OCI-LY1 (cell line): ENCODE measurements around the gene IER5.
A peak's percentile ranks its signal among the peaks of the same experiment; 100 is the strongest.

Source experiments
- H2AFZ ChIP-seq: fragments of 200-600 bp; sonication (generic), shearing (Covaris generic); 2 replicates; pipeline ENCODE4 v1.6.0; 2014; ENCODE audit warnings: antibody characterized with exemption, mild to moderate bottlenecking, low read length
- H3F3A ChIP-seq: fragments of 200-600 bp; sonication (generic), shearing (Covaris generic); 2 replicates; pipeline ENCODE4 v1.6.0; 2014; ENCODE audit warnings: mild to moderate bottlenecking, antibody characterized with exemption, low read length, moderate library complexity; ENCODE audit not compliant: insufficient read depth
- H3K27ac ChIP-seq: fragments of 200-600 bp; sonication (generic); 2 replicates; pipeline ENCODE4 v1.5.1; 2014; ENCODE audit warnings: low read length, mixed run types, mild to moderate bottlenecking, low read depth; ENCODE audit not compliant: poor library complexity, severe bottlenecking
- H3K27me3 ChIP-seq: fragments of 200-600 bp; sonication (generic); 2 replicates; pipeline ENCODE4 v1.6.0; 2014; ENCODE audit warnings: antibody characterized with exemption, mild to moderate bottlenecking, low read length, moderate library complexity; ENCODE audit not compliant: insufficient read depth
- H3K36me3 ChIP-seq: fragments of 200-600 bp; sonication (generic); 2 replicates; pipeline ENCODE4 v1.6.1; 2014; ENCODE audit warnings: mild to moderate bottlenecking, antibody characterized with exemption, low read length, moderate library complexity, mixed read lengths; ENCODE audit not compliant: insufficient read depth
- H3K4me1 ChIP-seq: fragments of 200-600 bp; sonication (generic); 2 replicates; pipeline ENCODE4 v1.5.1; 2014; ENCODE audit warnings: mild to moderate bottlenecking, low read length, moderate library complexity; ENCODE audit not compliant: insufficient read depth, severe bottlenecking
- H3K4me2 ChIP-seq: fragments of 200-600 bp; sonication (generic), shearing (Covaris generic); 2 replicates; pipeline ENCODE4 v1.6.1; 2014; ENCODE audit warnings: low read length
- H3K4me3 ChIP-seq: fragments of 200-600 bp; sonication (generic); 2 replicates; pipeline ENCODE4 v1.5.1; 2014; ENCODE audit warnings: low read length, low read depth, mild to moderate bottlenecking, mixed read lengths; ENCODE audit not compliant: poor library complexity, severe bottlenecking
- H3K79me2 ChIP-seq: fragments of 200-600 bp; shearing (Covaris generic); 2 replicates; pipeline ENCODE4 v1.6.1; 2016; ENCODE audit warnings: mixed run types, low read length, mixed read lengths; ENCODE audit not compliant: insufficient read depth
- H3K9ac ChIP-seq: fragments of 200-600 bp; sonication (generic), shearing (Covaris generic); 2 replicates; pipeline ENCODE4 v1.6.1; 2014; ENCODE audit warnings: mild to moderate bottlenecking, low read length, mixed read lengths
- H3K9me2 ChIP-seq: fragments of 200-600 bp; sonication (generic), shearing (Covaris generic); 2 replicates; pipeline ENCODE4 v1.6.1; 2014; ENCODE audit warnings: low read depth, mild to moderate bottlenecking, low read length, mixed read lengths
- H3K9me3 ChIP-seq: fragments of 200-600 bp; shearing (Covaris generic); 2 replicates; pipeline ENCODE4 v1.6.1; 2014; ENCODE audit warnings: low read length, mixed read lengths
- H4K20me1 ChIP-seq: fragments of 200-600 bp; sonication (generic), shearing (Covaris generic); 2 replicates; pipeline ENCODE4 v1.6.0; 2016; ENCODE audit warnings: mild to moderate bottlenecking, low read length; ENCODE audit not compliant: insufficient read depth
- CTCF ChIP-seq: fragments of 200-600 bp; sonication (generic), shearing (Covaris generic); IDR thresholded peaks from 2 replicates; pipeline ENCODE4 v1.5.1; 2017; ENCODE audit warnings: mild to moderate bottlenecking, antibody characterized with exemption, low read length, moderate library complexity, mixed read lengths
- EZH2 ChIP-seq: fragments of 200-600 bp; sonication (generic), shearing (Covaris generic); IDR thresholded peaks from 2 replicates; pipeline ENCODE4 v1.8.0; 2017; ENCODE audit warnings: borderline replicate concordance, mixed run types, mild to moderate bottlenecking, antibody characterized with exemption, low read length, moderate library complexity, mixed read lengths

The IER5 gene

DNA sequence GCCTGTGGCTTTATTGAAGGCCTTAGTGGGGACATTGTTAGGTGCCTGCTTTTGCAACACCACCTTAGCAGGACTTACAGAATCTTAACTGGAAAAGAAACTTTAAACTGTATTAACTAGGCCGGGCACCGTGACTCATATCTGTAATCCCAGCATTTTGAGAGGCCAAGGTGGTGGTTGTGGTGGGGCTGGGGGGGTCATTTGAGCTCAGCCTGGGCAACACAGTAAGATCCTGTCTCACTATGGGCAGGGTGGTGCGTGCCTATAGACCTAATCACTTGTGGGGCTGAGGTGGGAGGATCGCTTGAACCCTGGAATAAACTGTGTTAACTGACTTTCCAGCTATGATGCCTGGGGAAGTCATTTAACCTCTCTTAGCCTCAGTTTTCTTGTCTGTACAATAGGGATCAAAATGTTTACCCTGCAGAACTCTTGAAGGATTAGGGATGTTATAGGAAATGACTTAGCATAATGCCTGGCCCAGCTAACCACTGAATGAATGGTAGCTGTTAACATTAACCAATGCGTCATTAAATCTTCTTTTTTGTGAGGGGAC is 39.5 kb downstream of the IER5 start:
- Histone ChIP-seq H3K4me2 (no peak overlapping the region), H2AFZ (no peak overlapping the region), H3K27ac (no peak overlapping the region), H3K9me2 (no peaks in the 10 kb centered on the region), H3K27me3 (0 out of 2 replicates have a peak, but pooled peaks cover 4% of the 10 kb centered on the region), H3F3A (no peaks in the 10 kb centered on the region), H3K4me1 (peaks cover 22% of the 10 kb centered on the region), H3K9me3 (no peaks in the 10 kb centered on the region), H4K20me1 (no peaks in the 10 kb centered on the region), H3K4me3 (no peak overlapping the region), H3K9ac (no peak overlapping the region), H3K36me3 (no peaks in the 10 kb centered on the region), H3K79me2 (no peaks in the 10 kb centered on the region)
- TF ChIP-seq EZH2 (no peak), CTCF (no peak)

DNA sequence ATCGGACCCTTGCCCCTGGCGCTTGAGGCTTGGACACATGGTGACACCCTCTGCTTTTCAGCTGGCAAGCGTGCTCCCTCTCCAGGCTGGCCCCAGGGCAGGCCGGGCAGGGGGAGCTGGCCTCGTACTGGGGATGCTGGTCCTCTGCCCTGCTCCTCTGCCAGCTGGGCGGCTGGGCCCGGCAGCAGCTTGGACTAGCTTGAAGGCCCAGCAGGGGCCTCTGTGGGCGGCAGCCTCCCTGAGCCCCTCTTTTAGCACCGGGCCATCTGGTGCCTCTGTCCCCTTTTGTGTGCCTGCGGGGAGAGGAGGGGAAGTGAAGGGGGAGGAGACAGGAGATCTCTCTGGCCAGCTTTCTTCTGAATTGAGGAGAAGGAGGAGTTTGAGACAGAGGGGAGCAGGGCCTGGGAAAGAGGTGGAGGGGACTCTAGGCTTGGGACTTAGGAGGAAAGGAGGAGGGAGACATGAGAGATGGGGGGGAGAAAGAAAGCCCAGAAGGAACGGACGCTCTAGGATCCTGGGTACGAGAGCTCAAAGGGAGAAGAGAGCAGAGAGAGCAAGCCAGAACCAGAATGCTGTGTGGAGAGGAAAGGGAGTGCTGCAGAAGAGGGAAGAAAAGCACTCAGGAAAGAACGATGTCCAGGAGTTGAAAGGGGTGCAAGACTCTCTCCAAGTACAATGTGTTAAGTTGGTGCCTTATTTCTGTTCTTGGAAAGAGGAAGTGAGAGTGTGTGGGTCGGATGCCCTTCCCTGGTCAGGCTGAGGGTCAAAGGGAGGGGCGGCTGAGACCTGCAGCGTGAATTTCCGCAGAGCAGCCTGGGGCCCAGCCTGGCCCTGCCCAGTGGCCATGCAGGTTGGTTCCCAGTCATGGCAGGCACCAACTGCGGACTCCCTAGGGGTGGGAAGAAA is 40.3 kb downstream of the IER5 start:
- H3F3A ChIP-seq, result no peaks in the 10 kb centered on the region
- H3K9me3 ChIP-seq, result no peaks in the 10 kb centered on the region
- TF ChIP-seq EZH2 (no peak), CTCF (no peak)
- H3K27ac ChIP-seq, result no peak overlapping the region
- H3K4me2 ChIP-seq, result peak overlapping the region; percentile 29; the same call in 1 of the 2 replicates
- no peaks in the 10 kb centered on the region for H3K36me3 ChIP-seq
- H3K27me3 ChIP-seq, result no peaks in the 10 kb centered on the region
- H4K20me1 ChIP-seq, result no peaks in the 10 kb centered on the region
- no peaks in the 10 kb centered on the region for H3K9me2 ChIP-seq
- peaks cover 22% of the 10 kb centered on the region for H3K4me1 ChIP-seq
- H3K9ac ChIP-seq, result no peak overlapping the region
- H2AFZ ChIP-seq, result no peak overlapping the region
- H3K79me2 ChIP-seq, result no peaks in the 10 kb centered on the region
- H3K4me3 ChIP-seq, result no peak overlapping the region

GRCh38 chr1:181129771-181130606 is 41.5 kb downstream of the IER5 start:
- Histone ChIP-seq H3K79me2 (no peaks in the 10 kb centered on the region), H2AFZ (no peak overlapping the region), H3K9me2 (no peaks in the 10 kb centered on the region), H3K9me3 (no peaks in the 10 kb centered on the region), H3F3A (no peaks in the 10 kb centered on the region), H3K4me1 (peaks cover 28% of the 10 kb centered on the region), H3K4me3 (no peak overlapping the region), H3K9ac (no peak overlapping the region), H3K36me3 (no peaks in the 10 kb centered on the region), H3K27me3 (no peaks in the 10 kb centered on the region), H4K20me1 (no peaks in the 10 kb centered on the region), H3K27ac (no peak overlapping the region), H3K4me2 (no peak overlapping the region; the same call in 1 of the 2 replicates)
- TF ChIP-seq CTCF, result no peak
- no peak for TF ChIP-seq EZH2
